Mesenteric fat pad (tissue), 1 donor: ENCODE measurements around the gene SLC39A7. TPM values are rescaled to one million over a fixed set of nuclear protein-coding genes. Genes with fewer than 3 reads are reported as not detected.
A peak's percentile ranks its signal among the peaks of the same experiment; 100 is the strongest.

Source experiments
- DNase-seq: peaks from one replicate; pipeline ENCODE4 v3.0.0-alpha.2; 2020; ENCODE audit warnings: low spot score
- total RNA-seq: library from RNA; stranded (reverse); fragmentation: NEBNext Ultra II Directional; extraction: Animal tissue kit (Norgen Biotek cat#: 25700); gene quantifications from one replicate; pipeline ENCODE4 v1.2.1, GENCODE V29; 2021
- donor health status: DM: yes; HTN: yes; CAD: no.

SLC39A7 gene
- total RNA-seq, 1 donor from 2014 or later = 109 TPM

DNA sequence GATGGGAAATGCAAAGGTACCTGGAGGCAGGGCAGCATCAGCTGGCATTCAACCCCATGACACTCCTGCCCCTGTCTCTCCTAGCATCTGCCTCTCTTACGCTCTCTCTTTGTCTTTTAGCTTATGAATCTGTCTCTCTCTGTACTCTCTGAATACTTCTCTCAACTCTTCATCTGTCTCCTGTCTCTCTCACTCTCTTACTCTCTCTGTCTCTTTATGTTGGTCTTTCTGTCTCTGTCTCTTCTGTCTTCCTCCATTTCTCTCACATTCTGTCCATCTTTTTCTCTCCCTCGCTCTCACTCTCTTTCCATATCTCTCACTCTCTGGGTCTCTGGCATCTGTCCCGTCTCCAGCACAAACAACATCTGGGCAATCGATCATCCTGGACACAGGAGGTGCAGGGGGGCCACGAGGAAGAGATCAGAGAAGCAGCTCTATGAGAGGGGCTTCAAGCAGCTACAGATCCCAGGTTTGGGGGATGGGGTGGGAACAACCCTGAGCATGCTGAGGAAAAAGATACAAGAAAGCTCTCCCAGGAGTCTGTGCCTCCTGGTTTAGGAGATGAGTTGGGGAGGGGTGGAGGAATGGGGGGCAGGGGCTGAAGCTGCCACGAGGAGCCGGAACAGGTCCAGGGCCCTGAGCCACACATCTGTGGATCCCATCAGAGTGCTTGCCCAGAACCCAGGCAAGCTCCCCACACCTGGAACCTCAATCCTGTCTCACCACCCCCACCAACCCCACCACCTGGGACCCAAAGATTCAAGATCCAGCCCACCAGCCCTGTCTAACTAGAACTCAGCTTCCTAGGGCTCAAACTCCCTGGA is 10.8 kb upstream of the SLC39A7 start:
- DNase-seq = no peak

DNA sequence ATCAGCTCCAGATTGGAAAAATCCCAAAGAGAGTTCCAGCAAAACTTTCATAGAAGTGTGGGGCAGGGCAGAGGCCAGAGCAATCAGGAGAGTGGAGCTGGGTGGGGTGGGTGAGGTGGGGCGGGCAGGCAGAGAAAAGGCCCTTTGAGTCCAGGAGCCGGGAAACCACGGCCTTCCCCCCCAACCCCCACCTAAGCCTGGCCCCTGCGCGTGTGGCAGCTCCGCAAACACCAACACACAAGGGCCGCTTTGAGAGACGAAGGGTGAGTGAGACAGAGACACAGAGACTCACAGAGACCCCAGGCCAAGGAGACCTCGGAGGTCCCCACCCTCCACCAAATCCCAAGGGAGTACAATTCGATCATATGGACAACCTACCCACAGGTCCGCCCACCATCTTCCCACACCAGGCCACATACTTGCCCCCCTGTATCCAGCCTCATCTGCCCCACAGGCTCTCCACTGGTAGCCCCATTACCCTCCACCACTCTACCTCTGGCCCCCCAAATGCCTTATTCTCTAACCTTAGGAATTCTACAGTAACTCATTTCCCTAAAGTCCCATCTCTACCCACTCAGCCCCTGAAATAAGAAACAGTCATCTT is 10.1 kb upstream of the SLC39A7 start:
- no peak for DNase-seq

DNA sequence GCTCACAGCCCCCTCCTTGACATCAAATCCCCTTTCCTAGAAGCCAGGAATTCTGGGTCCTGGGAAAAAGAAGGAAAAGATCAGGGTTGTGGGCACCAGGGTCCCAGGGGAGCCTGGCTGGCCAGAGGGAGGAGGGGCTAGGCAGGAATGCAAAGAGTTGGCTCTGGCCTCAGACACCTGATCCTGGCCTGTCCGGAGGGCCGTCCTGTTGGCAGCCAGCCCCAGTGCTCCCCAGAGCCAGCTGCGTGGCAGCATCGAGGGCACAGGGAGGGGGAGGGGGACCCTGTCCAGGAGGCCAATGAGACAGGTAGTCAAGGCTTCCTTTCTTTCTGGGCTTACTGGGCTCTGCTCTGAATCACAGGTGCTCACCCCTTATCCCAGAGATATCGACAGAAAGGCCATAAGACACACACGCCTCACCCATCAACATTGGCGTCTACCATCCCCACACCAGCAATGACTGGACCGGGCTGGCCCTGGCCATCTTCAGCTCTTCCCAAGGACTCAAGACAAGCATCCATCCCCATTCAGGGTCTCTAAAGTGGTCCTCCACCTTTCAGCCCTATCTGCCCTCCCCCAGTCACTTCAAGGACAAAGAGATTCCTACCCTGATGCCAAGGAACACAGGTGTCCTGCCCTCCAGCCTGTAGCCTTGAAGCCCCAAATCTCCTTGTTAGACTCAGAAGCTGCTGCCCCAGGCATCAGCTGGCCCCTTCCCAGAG is 9.1 kb upstream of the SLC39A7 start:
- DNase-seq = no peak

DNA sequence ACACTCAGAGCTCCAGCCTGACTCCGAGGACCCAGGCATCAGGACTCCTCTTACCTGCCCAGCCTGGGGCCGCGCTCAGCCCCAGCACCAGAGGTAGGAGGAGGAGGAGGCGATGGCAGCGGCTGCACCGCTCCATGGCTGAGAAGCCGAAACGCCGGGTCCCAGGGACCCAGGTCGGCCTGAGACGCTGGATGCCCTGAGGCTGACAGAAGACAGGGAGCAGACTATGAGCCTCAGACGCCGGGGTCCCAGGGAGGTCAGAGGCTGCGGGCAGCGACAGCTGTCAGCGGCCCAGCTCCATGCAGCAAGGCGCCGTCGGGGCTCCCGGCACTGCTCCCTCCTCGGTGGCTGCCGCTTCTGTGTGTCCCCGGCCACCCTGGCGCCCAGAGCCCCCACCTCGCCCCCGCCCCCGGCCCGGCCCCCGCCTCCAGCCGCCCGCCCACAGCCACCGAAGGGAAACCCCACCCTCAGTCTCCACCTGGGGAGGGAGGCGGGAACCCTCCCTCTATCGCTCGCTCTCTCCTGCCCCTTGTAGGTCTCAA is 8.5 kb upstream of the SLC39A7 start, which contains the start of gene COL11A2:
COL11A2 (minus strand) TSS at position 363 of the 542 bp plus-strand sequence; CDS start at position 136, 227 bp downstream.
- no peak for DNase-seq

DNA sequence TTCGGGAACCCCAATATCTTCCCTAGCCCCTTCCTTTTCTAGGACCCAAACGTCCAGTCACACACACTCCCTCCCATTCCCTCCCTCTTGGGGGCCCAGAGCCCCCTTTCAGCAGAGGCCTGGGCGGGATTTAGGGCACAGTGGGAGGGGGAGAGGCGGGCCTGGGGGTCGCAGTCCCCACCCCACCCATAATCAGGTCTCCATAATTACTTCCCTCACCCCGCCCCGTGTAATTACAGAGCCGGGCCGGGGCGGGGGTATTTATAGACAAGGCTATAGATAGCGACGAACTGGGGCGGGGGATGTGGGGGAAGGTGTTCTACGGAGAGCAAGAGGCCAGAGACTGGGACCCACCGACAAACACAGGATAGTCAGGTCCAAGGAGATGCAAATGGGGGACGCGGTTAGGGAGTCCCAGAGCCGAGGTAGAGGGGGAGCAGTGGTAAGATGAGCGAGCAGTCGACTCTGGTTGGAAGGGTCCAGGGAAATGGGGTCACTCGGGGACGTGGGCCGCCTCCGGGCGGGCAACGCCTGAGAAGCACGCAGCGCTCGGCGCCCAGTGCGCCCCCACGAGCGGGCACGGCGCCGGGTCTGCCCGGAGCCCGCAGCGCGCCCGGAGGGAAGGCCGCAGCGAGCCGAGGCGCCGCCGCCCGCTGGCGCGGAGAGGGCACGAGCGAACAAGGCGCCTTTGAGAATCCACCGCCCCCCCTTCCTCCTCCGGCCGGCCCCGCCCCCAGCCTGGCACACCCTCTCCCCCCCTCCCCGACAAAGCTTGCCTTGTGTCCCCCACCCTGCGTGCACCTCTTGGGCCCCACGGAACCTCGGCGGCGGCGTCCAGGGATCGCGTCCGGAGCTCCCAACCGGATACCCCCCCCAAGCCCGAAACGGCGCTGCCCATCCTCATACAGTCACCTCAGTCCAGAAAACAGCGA is 7.7 kb upstream of the SLC39A7 start:
- DNase-seq = no peak

DNA sequence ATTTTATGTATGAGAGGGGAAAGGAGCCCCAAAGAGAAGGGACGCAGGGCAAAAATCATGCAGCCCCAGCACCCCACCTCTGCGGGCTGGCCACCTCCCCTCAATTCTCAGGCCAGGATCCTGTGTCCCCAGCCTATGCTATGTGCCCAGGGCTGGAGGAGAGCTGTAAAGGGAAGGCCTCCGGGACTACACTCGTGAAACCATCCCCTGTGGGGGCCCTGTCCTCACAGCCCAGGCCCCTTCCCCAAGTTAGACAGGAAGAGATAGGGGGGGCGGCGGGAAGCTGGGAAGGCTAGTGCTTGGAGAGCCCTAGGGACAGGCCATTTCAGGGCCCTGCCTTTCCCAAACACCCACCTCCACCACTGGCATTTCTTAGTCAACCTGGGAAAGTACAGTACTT is 7.0 kb upstream of the SLC39A7 start:
- DNase-seq = no peak

DNA sequence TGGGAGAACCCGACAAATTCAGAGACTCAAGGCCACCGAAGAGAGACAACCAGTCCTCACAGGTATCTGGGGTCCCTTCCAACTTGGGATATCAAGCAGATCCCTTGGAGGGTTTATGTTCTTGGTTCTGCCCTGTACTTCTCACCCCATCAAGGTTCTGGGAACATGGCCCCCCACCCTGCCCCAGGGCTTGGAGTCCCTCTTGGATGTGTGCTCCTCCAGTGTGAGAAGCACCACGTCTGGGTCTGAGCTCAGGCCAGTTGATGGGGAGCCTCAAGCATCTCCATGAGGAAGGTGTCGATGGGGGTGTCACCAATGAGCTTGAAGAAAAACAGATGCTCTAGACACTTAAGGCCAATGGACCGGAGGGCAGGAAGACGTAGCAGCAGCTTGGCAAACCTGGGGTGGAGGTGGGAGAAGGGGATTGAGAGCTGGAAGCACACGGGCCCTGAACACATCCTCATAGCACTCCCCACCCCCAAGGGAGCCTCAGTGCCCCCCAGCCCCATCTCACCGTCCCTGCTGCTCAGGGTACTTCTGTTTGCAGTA is 6.2 kb upstream of the SLC39A7 start:
- no peak for DNase-seq

DNA sequence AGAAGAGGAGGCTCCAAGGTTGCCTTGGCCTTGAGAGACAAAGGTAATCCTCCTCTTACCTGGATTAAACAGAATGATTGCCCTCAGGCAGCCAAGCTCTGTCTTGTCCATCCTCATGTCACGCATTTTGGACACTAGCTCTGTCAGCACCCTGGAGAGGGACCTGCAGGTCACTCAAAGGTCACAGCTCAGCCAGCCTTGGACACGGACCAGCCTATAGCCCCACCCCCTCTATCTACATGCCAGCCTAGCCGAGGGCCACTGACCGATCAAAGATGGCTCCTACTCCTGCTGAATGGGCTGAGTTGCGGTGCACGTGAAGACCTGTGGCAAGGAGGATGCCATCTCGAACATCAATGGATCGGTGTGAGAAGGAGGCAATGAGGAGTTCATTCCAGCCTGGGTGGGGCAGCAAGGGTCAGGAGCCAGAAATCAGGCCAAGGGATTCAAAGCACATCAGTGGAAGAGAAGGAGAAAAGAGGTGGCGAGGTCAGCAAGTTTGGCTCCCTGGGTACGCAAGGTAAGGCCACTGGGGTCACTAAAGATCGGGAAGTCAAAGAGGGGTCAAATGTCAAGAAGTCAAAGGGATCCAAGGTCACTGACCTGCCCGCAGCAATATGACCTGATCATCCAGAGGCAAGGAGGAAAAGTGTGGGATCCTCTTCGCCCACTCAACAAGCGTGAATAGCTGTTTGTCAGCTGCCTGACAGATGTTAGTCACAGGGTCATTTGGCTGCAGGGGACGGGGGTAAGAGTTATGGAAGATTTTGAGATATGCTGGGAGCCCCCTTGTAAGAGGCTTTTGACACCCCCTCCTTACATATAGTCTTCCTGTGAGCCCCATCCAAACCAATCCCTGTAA is 5.1 kb upstream of the SLC39A7 start:
- no peak for DNase-seq

DNA sequence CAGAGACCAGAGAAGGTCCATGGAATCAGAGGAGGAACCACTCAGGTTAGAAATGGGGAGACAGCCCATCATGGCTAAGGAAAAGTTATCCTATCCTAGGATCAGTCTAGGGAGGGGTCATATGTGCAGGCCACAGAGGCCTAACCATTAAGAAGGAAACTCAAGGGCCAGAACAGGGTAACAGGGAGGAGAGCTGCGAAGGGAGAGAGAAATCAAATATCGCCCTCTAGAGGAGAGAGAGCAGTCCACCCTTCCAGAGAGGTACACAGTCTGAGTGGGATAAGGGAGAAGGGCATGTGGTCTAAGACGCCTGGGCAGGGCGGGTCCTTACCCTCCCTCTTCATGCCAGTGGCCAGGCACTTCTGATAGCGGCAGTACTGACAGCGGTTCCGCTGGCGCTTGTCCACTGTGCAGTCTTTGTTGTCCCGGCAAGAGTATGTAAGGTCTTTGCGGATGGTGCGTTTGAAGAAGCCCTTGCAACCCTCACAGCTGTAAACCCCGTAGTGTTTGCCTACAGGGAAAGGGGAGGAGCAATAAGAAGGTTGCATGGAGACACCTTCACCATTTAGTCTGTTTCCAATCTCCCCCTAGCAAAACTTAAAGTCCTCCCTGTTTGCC is 3.1 kb upstream of the SLC39A7 start:
- no peak for DNase-seq

DNA sequence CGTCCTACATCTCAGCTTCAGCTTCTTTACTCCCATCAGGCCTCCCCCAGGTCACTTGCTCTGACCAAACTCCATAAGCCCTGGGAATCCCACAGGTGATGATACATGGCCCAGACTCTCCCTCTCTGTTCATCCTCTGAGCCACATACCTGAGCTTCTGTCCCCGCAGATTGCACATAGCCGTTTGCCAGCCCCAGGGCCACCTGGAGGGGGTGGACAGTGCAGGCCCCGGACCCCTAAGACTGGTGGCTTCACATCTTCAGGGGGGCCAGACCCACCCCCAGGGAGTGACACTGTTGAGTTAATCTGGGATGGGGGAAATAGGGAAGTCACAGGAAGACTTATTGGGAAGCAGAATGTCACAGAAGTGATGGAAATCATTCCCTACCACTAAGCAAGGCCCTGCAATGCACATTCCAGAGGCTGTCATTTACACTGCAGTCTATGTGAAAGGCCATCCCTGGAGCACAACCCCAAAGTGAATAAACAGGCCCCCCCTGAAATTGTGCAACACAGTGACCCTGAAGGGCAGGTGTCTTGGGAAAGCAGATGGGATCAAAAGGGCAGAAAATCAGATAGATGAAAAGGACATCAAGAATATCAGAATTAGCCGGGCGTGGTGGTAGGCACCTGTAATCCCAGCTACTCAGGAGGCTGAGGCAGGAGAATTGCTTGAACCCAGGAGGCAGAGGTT is 2.4 kb upstream of the SLC39A7 start:
- DNase-seq = no peak

DNA sequence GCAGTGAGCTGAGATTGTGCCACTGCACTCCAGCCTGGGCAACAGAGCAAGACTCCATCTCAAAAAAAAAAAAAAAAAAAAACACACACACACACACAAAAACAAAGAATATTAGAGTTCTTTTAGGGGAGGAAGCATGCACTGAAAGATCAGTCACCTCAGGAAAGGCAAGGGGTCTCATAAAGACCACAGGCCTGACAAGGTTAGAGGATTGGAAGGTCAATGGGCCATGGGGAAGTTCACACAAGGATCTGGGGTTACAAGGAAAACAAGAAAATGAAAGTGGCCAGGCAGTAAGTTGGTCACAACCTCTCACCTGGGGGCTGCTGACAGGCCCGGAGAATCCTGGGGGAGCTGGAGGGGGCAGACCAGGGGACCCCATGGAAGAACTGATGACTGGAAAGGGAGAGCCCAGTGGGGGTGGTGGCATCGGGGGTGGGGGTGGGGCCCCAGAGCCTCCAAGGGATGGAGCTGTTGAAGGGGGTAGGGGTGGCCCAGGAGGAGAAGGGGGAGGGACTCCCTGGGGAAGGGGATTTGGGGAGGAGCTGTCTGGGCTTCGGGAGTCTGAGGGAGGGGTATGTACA is 1.7 kb upstream of the SLC39A7 start:
- DNase-seq = no peak

DNA sequence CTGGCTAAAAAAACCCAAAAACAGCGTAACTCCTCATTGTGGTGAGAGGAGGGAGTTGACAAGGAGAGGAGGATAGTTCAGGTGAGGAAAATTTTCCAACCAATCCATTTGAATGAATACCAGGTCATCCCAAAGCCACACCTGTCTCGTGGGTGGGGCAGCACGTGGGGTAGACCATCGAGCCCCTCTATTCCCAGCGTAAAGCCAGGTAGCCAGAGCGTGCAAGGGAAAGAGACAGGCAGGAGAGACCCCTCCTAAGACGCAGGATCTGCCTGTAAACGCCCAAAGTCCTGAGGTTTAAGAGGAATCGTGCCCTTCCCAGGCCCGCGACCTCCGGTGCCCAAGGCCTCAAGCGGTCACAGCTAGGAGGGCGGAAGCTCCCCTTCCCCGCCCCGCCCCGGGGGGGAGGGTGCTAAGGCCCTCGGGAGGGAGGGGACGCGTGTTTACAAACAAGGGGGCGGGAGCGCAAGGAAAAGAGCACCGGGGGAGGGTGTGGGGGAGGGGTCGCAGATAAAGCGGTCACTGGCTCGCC is 914 bp upstream of the SLC39A7 start:
- DNase-seq = no peak

DNA sequence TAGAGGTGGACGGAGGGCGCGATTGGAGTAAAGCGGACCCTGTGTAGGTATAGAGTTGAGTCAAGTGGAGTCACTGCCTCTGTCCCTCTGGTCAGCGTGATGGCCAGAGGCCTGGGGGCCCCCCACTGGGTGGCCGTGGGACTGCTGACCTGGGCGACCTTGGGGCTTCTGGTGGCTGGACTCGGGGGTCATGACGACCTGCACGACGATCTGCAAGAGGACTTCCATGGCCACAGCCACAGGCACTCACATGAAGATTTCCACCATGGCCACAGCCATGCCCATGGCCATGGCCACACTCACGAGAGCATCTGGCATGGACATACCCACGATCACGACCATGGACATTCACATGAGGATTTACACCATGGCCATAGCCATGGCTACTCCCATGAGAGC is 479 bp downstream of the SLC39A7 start:
- no peak for DNase-seq

DNA sequence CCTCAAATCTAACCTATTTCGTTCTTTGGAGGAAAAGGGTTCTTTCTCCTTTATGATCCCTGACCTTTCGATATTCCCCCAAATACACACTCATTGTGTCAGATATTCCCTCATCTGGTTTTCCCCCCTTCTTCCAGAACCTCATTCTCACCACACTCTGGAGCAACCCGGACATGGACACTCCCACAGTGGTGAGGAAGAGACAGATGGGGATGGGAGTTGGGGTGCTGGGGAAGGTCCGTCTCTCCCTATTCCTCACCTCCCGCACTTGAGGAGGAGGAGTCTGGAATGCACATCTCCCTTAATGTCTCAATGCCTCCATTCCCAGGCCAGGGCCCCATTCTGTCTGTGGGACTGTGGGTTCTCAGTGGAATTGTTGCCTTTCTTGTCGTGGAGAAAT is 1.3 kb downstream of the SLC39A7 start:
- DNase-seq = no peak

DNA sequence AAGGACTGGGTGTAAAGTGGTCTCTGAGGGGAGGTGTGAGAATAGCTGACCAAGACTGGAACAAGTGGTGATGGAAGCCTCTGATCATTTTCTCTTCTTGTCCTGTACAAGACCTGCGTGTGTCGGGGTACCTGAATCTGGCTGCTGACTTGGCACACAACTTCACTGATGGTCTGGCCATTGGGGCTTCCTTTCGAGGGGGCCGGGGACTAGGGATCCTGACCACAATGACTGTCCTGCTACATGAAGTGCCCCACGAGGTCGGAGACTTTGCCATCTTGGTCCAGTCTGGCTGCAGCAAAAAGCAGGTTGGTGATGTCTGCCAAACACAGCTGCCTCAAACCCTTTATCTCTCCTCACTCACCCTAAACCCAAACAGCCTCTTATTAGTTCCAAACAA is 2.1 kb downstream of the SLC39A7 start:
- DNase-seq = peak; percentile 35

DNA sequence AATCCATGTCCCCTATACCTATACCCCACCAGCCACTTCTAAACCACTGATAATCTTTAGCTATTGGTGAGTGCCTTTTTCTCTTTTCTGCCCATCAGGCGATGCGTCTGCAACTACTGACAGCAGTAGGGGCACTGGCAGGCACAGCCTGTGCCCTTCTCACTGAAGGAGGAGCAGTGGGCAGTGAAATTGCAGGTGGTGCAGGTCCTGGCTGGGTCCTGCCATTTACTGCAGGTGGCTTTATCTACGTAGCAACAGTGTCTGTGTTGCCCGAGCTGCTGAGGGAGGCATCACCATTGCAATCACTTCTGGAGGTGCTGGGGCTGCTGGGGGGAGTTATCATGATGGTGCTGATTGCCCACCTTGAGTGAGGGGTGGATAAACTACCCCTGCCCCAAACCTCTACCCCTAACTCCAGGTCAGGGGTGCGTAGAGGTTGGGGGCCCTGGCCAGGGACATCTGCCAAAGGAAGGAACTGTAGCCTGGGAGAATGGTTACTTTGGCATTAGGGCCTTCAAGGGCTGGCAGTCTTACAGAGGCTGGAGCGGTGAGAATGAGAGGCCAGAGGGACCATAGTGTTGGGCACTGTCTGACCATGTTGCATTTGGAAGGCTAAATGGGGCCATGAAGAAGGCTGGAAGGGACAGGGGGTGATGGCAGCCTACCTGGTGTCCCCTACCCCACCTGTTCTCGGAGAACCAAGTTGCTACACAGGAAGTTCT is 2.9 kb downstream of the SLC39A7 start:
- DNase-seq = peak; percentile 51

DNA sequence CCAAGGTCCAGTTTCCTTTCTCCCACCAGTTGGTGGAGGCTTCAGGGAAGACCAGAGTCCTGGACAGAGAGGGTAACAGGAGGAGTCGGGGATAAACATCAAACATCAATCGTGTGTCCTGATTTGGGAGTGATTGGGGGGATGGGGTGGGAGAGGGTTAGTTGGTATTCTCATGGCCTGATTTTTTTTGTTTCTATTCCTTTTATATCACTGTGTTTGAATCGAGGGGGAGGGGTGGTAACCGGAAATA is 3.4 kb downstream of the SLC39A7 start:
- no peak for DNase-seq
